NCI-H128 (cell line): Measurements from ENCODE around the gene RPP25L.

Experiments
- DNase-seq: peaks from one replicate; lab custom pipeline; 2025; ENCODE audit not compliant: unreplicated experiment; lab: John Stamatoyannopoulos, UW

RPP25L gene

GRCh38 chr9:34571481-34571810 is 40.5 kb downstream of the RPP25L start:
- no peak for DNase-seq

GRCh38 chr9:34570809-34571480 is 41.0 kb downstream of the RPP25L start:
- DNase-seq, result no peak

- DNase-seq, result no peak
These were observed 41.5 kb downstream of the RPP25L start for GRCh38 chr9:34570376-34570775.

- no peak for DNase-seq
These were observed 43.1 kb downstream of the RPP25L start for GRCh38 chr9:34568774-34569173.

GRCh38 chr9:34568133-34568532 is 43.8 kb downstream of the RPP25L start:
- DNase-seq, result no peak

GRCh38 chr9:34566972-34567371 is 44.9 kb downstream of the RPP25L start:
- DNase-seq, result no peak

GRCh38 chr9:34566322-34566721 is 45.6 kb downstream of the RPP25L start:
- no peak for DNase-seq

- no peak for DNase-seq
These were observed 46.0 kb downstream of the RPP25L start for GRCh38 chr9:34565856-34566255.

- DNase-seq, result no peak
These were observed 47.3 kb downstream of the RPP25L start for GRCh38 chr9:34564617-34565016.

- no peak for DNase-seq
These were observed 48.6 kb downstream of the RPP25L start for GRCh38 chr9:34563262-34563661.

GRCh38 chr9:34562135-34562745 is 49.7 kb downstream of the RPP25L start:
- no peak for DNase-seq

GRCh38 chr9:34560599-34561214 is 51.2 kb downstream of the RPP25L start:
- no peak for DNase-seq
